GM12801 (cell line): ENCODE data around the gene COPS9.

Experiments used
- TF ChIP-seq, protein P1 (sequence below): IDR thresholded peaks from one replicate; pipeline ENCODE4 v1.5.1; 2011; ENCODE audit warnings: control low read depth; ENCODE audit not compliant: insufficient read length; ENCODE audit errors: extremely low read depth

The COPS9 gene

DNA sequence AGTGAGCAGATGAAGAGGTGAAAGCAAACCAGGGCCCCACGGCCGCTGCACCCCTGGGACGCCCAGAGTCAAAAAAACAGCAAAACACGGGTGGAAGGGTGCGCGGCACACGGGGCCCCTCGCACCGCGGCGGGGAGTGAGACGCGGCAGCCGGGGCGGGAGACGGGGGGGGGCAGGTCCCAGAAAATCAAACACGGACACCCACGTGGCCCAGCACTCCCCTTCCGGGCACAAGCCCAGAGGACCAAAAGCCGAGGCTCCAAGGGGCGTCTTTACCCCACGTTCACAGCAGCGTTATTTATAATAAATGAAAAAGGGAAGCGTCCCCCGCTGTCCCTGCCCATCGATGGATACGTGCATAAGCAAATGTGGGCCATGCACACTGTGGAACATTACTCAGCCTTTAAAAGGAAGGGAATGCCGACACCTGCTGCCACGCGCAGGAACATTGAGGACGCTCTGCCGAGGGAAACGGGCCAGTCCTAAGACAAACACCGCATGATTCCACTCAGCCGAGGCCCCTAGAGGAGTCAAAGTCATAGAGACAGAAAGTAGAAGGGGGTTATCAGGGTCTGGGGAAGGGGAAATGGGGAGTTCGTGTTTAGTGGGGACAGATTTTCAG, 677 bp upstream of the COPS9 start:
- TF ChIP-seq, protein P1, sequence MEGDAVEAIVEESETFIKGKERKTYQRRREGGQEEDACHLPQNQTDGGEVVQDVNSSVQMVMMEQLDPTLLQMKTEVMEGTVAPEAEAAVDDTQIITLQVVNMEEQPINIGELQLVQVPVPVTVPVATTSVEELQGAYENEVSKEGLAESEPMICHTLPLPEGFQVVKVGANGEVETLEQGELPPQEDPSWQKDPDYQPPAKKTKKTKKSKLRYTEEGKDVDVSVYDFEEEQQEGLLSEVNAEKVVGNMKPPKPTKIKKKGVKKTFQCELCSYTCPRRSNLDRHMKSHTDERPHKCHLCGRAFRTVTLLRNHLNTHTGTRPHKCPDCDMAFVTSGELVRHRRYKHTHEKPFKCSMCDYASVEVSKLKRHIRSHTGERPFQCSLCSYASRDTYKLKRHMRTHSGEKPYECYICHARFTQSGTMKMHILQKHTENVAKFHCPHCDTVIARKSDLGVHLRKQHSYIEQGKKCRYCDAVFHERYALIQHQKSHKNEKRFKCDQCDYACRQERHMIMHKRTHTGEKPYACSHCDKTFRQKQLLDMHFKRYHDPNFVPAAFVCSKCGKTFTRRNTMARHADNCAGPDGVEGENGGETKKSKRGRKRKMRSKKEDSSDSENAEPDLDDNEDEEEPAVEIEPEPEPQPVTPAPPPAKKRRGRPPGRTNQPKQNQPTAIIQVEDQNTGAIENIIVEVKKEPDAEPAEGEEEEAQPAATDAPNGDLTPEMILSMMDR, result no peak

DNA sequence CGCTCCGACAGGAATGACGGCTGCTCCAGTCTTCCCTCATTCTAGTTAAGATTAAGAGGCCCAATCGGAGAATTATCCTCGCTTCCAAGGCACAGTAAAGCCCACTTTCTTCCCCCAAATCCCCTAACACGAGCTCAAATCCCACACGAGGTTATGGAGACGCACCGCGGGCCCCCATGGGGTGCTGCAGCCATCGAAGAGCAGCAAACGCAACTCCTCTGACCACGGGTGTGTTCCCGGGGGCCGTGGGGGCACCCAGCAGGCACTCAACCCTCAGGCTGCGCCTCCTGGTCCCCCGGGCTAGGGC, 446 bp downstream of the COPS9 start:
- TF ChIP-seq, protein P1, result no peak

DNA sequence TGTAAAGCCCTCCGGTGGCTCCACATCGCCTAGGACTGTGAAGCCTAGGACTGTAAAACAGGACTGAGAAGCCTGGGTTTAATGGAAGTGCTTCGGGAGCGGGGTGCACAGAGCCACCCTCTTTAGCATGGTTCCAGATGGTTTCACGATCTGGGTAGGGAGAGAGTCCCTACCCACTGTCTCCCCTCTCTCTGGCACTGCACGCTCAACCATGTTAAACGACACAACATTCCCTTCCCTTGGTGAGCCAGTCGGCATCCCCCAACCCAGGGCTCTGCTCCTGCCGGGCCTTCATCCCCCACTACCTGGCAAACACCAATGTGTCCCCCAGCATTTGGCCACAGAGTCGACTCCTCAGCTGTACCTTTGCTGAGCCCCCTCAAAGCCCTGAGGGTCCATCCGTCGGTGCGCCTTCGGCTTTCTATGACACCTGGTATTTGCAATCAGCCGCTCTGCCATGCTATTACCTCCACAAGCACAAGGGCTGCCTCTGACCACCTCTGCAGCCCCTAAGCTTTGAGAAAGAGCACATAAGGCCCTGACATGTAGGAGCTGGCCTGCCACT, 1.1 kb downstream of the COPS9 start:
- TF ChIP-seq, protein P1, result no peak

DNA sequence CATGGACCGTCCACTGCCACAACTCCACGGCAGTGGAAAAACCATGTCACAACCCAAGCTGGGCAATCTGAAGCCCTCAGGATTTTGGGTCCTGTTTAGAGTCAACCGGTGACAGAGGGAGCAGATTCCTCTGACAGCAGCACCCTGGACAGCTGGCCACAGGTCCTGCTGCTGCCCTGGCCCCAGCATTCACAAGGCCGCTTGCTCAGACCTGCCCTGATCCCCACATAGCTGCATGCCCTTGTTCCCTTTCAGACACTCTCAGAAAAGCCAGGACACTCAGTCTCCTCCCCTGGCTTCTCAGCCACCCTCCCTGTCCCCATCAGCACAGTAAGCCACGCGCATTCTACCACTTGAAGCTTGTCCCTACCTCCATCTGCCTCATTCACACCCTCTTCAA, 1.6 kb downstream of the COPS9 start:
- TF ChIP-seq, protein P1, result no peak

DNA sequence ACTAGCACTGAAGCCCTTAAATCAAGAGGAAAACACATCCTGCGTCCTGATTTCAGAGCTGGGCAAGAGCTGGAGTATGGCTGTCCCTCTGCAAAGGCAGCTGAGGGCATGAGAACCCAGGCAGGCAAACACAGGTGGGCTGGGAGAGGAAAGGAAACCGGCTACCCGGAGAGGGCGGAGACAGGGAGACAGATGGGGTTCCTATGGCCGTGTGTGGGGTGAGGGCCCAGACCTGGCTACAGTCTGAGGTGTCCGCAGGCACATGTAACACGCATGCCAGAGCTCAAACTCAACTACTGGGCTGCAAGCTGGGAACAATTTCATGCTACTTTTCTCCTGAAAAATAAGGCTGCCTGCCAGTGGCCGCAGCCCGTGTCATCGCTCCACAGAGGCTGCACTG, 2.7 kb downstream of the COPS9 start:
- TF ChIP-seq, protein P1, result no peak

DNA sequence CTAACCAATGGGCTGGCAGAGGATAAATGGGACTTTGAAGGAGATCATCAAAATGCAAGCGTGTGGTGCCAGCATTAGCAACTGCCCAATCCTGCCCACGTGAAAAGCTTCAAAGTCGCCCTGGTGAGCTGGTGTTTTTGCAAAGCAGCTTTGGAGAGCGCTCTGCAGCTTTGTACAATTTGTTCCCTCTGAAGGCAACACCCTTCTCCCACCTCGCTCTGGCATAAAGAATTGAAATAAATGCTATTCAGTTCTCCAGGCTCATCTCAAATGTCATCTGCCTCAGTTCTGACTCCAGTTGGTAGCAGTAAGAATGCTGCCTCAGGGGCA, 3.5 kb downstream of the COPS9 start:
- TF ChIP-seq, protein P1, result no peak

DNA sequence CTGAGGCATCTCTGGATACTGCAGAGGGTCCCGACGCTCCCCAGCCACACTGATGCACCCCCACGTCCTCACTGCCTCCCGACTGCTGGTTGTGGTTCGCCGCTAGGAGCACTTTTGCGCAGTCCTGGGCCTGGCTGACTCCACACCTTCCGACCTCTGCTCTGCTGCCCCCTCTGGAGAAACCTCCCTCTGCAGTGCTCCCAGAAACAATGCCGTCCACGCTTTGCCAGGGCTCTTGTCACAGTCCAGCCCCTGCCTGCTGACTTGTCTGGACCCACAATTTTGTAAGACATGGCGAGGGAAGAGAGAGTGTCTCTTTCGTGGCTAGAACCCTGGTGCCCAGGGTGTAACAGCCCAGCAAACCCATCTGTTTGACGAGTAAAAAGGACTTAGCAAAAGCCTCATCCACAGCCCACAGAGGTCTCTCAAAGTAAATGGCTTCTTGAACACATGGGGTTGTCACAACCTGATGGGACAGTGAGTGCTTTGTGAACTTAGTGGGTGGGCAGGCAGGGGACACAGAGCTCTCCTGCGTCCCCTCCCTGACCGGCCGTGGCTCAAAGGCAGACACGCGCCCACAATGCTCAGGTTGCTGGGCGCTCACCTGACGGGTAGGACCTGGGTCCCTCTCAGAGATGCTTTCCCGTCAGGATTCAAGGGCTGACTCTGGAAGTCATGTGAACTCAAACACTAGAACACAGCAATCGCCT, 4.0 kb downstream of the COPS9 start:
- TF ChIP-seq, protein P1, result no peak
